A549 (cell line): Measurements from ENCODE around the gene STAMBPL1.

Source experiments
- BHLHE40 ChIP-seq: IDR thresholded peaks from 2 replicates; pipeline ENCODE4 v1.6.1; 2012; ENCODE audit warnings: low read depth, low read length, inconsistent platforms
- CEBPB ChIP-seq, 2 experiments: fragments of >200 bp in 1 of 2; sonication (Bioruptor Twin) in 1 of 2; formaldehyde crosslinking in 1 of 2; IDR thresholded peaks; 2 replicates each; pipeline ENCODE4 v1.6.1; 2012 to 2016
- EP300 ChIP-seq, 2 experiments: fragments of >200 bp; sonication (Bioruptor Twin); formaldehyde crosslinking; IDR thresholded peaks; 2 replicates in 1 of 2; 3 replicates in 1 of 2; pipeline ENCODE4 v1.6.1; 2016 to 2017
- HDAC2 ChIP-seq: fragments of 200-600 bp; sonication (generic); IDR thresholded peaks from 2 replicates; pipeline ENCODE4 v1.6.1; 2016
- HEYL ChIP-seq: fragments of 250-450 bp; sonication (Bioruptor Pico); IDR thresholded peaks from 2 replicates; pipeline ENCODE4 v1.8.0; 2021; ENCODE audit warnings: mild to moderate bottlenecking, moderate library complexity
- JUNB ChIP-seq: fragments of >200 bp; sonication (Bioruptor Twin); formaldehyde crosslinking; IDR thresholded peaks from 2 replicates; pipeline ENCODE4 v1.6.1; 2016
- POLR2A ChIP-seq: IDR thresholded peaks from 2 replicates; pipeline ENCODE4 v1.6.1; 2012; ENCODE audit warnings: mild to moderate bottlenecking, low read length
- RAD21 ChIP-seq, 2 experiments: fragments of >200 bp in 1 of 2; sonication (Bioruptor Twin) in 1 of 2; formaldehyde crosslinking in 1 of 2; IDR thresholded peaks in 1 of 2; conservative IDR thresholded peaks in 1 of 2; 2 replicates in 1 of 2; 3 replicates in 1 of 2; pipeline ENCODE4 v1.6.1; 2012 to 2018; ENCODE audit warnings: inconsistent platforms in 1 of 2
- RARB ChIP-seq: fragments of 250-450 bp; sonication (Bioruptor Pico); IDR thresholded peaks from 2 replicates; pipeline ENCODE4 v1.8.0; 2021; ENCODE audit warnings: mild to moderate bottlenecking, moderate library complexity
- RCOR1 ChIP-seq: fragments of 150-350 bp; IDR thresholded peaks from 2 replicates; pipeline ENCODE4 v1.6.1; 2014; ENCODE audit warnings: antibody characterized with exemption, low read length, low read depth
- RFX5 ChIP-seq: fragments of 450-650 bp; IDR thresholded peaks from 2 replicates; pipeline ENCODE4 v1.7.1; 2014; ENCODE audit warnings: antibody characterized with exemption, mild to moderate bottlenecking, moderate library complexity
- TF ChIP-seq, protein P1 (sequence below): fragments of >200 bp; sonication (Bioruptor Twin); formaldehyde crosslinking; IDR thresholded peaks from 3 replicates; pipeline ENCODE4 v1.5.1; 2016
- TF ChIP-seq, protein P2 (sequence below): fragments of 450-650 bp; IDR thresholded peaks from 2 replicates; pipeline ENCODE4 v1.6.1; 2014; ENCODE audit warnings: antibody characterized with exemption
- TF ChIP-seq, protein P3 (sequence below): fragments of 150-350 bp; IDR thresholded peaks from 2 replicates; pipeline ENCODE4 v1.6.1; 2014; ENCODE audit warnings: low read depth, mild to moderate bottlenecking, low read length

DNA sequence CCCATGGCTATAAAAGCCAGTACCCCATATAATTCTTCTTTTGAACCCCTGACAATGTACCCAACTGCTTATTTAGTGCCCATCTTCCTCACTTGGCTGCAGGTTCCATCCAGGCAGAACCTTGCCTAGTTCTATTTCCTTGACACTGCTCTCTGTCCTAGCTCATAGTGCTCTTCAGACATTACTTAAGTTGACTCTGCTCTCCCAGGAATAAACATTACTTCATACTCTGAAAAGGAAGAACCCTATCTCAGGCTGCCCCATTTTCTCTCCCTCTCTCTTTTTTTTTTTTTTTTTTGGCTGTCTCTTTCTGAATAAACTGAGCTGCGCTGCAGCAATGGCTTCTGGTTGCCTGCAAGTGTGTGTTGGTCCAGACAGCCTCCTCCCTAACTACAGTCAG lies 51.5 kb downstream of the STAMBPL1 start:
- TF ChIP-seq JUNB: no peak
- TF ChIP-seq, protein P1, sequence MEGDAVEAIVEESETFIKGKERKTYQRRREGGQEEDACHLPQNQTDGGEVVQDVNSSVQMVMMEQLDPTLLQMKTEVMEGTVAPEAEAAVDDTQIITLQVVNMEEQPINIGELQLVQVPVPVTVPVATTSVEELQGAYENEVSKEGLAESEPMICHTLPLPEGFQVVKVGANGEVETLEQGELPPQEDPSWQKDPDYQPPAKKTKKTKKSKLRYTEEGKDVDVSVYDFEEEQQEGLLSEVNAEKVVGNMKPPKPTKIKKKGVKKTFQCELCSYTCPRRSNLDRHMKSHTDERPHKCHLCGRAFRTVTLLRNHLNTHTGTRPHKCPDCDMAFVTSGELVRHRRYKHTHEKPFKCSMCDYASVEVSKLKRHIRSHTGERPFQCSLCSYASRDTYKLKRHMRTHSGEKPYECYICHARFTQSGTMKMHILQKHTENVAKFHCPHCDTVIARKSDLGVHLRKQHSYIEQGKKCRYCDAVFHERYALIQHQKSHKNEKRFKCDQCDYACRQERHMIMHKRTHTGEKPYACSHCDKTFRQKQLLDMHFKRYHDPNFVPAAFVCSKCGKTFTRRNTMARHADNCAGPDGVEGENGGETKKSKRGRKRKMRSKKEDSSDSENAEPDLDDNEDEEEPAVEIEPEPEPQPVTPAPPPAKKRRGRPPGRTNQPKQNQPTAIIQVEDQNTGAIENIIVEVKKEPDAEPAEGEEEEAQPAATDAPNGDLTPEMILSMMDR: no peak
- TF ChIP-seq POLR2A: no peak
- no peak for TF ChIP-seq EP300 (IDR thresholded peaks at IDR 0.05)
- no peak for TF ChIP-seq HDAC2
- TF ChIP-seq RARB: no peak
- TF ChIP-seq, protein P2, sequence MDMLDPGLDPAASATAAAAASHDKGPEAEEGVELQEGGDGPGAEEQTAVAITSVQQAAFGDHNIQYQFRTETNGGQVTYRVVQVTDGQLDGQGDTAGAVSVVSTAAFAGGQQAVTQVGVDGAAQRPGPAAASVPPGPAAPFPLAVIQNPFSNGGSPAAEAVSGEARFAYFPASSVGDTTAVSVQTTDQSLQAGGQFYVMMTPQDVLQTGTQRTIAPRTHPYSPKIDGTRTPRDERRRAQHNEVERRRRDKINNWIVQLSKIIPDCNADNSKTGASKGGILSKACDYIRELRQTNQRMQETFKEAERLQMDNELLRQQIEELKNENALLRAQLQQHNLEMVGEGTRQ: no peak
- no peak for TF ChIP-seq BHLHE40
- TF ChIP-seq RFX5: no peak
- TF ChIP-seq CEBPB (IDR thresholded peaks at IDR 0.05): no peak
- no peak for TF ChIP-seq RAD21 (conservative IDR thresholded peaks at IDR 0.05 in 1 of 2, IDR thresholded peaks at IDR 0.05 in 1 of 2)
- no peak for TF ChIP-seq RCOR1
- TF ChIP-seq, protein P3, sequence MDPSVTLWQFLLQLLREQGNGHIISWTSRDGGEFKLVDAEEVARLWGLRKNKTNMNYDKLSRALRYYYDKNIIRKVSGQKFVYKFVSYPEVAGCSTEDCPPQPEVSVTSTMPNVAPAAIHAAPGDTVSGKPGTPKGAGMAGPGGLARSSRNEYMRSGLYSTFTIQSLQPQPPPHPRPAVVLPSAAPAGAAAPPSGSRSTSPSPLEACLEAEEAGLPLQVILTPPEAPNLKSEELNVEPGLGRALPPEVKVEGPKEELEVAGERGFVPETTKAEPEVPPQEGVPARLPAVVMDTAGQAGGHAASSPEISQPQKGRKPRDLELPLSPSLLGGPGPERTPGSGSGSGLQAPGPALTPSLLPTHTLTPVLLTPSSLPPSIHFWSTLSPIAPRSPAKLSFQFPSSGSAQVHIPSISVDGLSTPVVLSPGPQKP: no peak
- no peak for TF ChIP-seq HEYL (CRISPR knock-in tag)
